K562 (cell line): ENCODE measurements around the gene SERPINF2. TPM values are rescaled to one million over a fixed set of nuclear protein-coding genes. Genes with fewer than 3 reads are reported as not detected.

Source experiments
- CBFB ChIP-seq: sonication (generic); formaldehyde crosslinking; IDR thresholded peaks from 2 replicates; pipeline ENCODE4 v1.4.0; 2020; ENCODE audit warnings: mild to moderate bottlenecking, missing genetic modification reagents
- FOS ChIP-seq: IDR thresholded peaks from 3 replicates; pipeline ENCODE4 v1.6.1; 2011; ENCODE audit not compliant: insufficient read length; ENCODE audit errors: extremely low read depth
- FOXK2 ChIP-seq, 2 experiments: fragments of 450-650 bp; IDR thresholded peaks in 1 of 2; conservative IDR thresholded peaks in 1 of 2; 2 replicates each; pipeline ENCODE4 v1.6.1; 2016; ENCODE audit warnings: low read depth in 2 of 2, mild to moderate bottlenecking in 1 of 2
- NR2C1 ChIP-seq, 2 experiments: fragments of 450-650 bp; IDR thresholded peaks; 2 replicates each; pipeline ENCODE4 v1.6.1; 2017; ENCODE audit warnings: mild to moderate bottlenecking in 2 of 2, antibody characterized with exemption in 1 of 2, inconsistent platforms in 1 of 2, missing compliant biosample characterization in 1 of 2, missing genetic modification characterization in 1 of 2
- SMAD3 ChIP-seq: fragments of 450-650 bp; formaldehyde crosslinking; conservative IDR thresholded peaks from 2 replicates; pipeline ENCODE4 v1.4.0; 2020; ENCODE audit warnings: mild to moderate bottlenecking
- polyA plus RNA-seq, 8 experiments: library from polyadenylated mRNA; depleted of rRNA in 4 of 8; stranded (reverse) in 5 of 8; unstranded in 3 of 8; fragments of >200 nt; fragmentation: Nextera tagmentation in 2 of 8; fragmentation: Illumina TruSeq in 1 of 8; extraction: Ambion mirVana in 2 of 8; extraction: Trizol in 1 of 8; gene quantifications; 2 replicates each; pipeline versions ENCODE4 v1.2.1 to v1.2.3, GENCODE V29; 2011 to 2014; ENCODE audit warnings: inconsistent platforms in 1 of 8, missing spikeins in 1 of 8
- total RNA-seq, 7 experiments: library from RNA; depleted of rRNA in 6 of 7; stranded (reverse); fragments of >200 nt in 6 of 7; fragmentation: Illumina TruSeq in 2 of 7; extraction: Trizol in 2 of 7; gene quantifications; 2 replicates each; pipeline versions ENCODE4 v1.2.1 to v1.2.3, GENCODE V29; 2011 to 2021; ENCODE audit warnings: low replicate concordance in 1 of 7
- TF ChIP-seq, protein P1 (sequence below): IDR thresholded peaks from 2 replicates; pipeline ENCODE4 v1.6.1; 2014; ENCODE audit warnings: antibody characterized with exemption
- TF ChIP-seq, protein P2 (sequence below): fragments of 200-800 bp; sonication (Bioruptor generic); IDR thresholded peaks from 2 replicates; pipeline ENCODE4 v1.6.1; 2017; ENCODE audit warnings: missing genetic modification characterization, missing compliant biosample characterization
- TF ChIP-seq, protein P3 (sequence below): fragments of 200-800 bp; sonication (Bioruptor generic); IDR thresholded peaks from 2 replicates; pipeline ENCODE4 v1.6.1; 2017; ENCODE audit warnings: missing genetic modification characterization, missing compliant biosample characterization
- TF ChIP-seq, protein P4 (sequence below): fragments of 250-450 bp; sonication (Bioruptor Pico); IDR thresholded peaks from 2 replicates; pipeline ENCODE4 v1.4.0; 2020
- TF ChIP-seq, protein P5 (sequence below): fragments of 250-450 bp; sonication (Bioruptor Pico); IDR thresholded peaks from 2 replicates; pipeline ENCODE4 v1.5.0; 2020; ENCODE audit warnings: mild to moderate bottlenecking, borderline replicate concordance
- TF ChIP-seq, protein P6 (sequence below): fragments of 450-650 bp; IDR thresholded peaks from 2 replicates; pipeline ENCODE4 v1.6.1; 2016; ENCODE audit warnings: borderline replicate concordance

SERPINF2 gene
- total and polyA plus RNA-seq, 9 of the 15 experiments (the other 6 are each of a cell fraction or from before 2014, with no cell fraction given) = 0.22 TPM; not detected in 8

DNA sequence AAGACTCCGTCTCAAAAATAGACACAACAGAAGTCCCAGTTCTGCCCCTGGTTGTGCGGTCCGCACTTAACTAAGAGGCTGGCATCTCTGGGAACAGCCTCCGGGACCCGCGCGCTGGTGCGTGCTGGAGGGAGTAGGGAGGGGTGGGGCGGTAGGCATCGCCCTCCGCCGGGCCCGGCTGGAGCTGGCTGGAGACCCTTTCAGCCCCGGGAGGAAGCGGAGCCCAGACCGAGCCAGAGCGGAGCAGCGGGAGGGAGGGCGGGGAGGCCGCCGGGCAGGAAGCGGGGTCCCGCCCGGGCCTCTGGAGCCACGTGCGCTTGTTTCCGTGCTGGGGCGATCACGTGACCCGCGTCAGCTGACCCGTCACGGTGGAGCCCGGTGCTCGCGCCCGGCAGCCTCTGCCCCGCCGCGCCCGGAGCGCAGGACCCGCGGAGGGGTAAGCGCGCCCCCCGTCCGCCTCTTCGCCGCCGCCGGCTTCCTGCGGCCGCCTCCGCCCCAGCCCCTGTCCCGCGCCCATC lies 18.3 kb upstream of the SERPINF2 start, which contains the start of gene WDR81 (continued):
- TF ChIP-seq, protein P1, sequence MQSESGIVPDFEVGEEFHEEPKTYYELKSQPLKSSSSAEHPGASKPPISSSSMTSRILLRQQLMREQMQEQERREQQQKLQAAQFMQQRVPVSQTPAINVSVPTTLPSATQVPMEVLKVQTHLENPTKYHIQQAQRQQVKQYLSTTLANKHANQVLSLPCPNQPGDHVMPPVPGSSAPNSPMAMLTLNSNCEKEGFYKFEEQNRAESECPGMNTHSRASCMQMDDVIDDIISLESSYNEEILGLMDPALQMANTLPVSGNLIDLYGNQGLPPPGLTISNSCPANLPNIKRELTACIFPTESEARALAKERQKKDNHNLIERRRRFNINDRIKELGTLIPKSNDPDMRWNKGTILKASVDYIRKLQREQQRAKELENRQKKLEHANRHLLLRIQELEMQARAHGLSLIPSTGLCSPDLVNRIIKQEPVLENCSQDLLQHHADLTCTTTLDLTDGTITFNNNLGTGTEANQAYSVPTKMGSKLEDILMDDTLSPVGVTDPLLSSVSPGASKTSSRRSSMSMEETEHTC = peak; percentile 73; the same call in 1 of the 2 replicates
- no peak for TF ChIP-seq NR2C1 (IDR thresholded peaks at IDR 0.05)
- no peak for TF ChIP-seq NR2C1 (tag; IDR thresholded peaks at IDR 0.05)
- peak; percentile 68 for TF ChIP-seq FOS
- peak; percentile 94 for TF ChIP-seq FOXK2 (conservative IDR thresholded peaks at IDR 0.05 in 1 of 2, IDR thresholded peaks at IDR 0.05 in 1 of 2; ENCODE audit: low read depth in 2 of 2)
- TF ChIP-seq, protein P2, sequence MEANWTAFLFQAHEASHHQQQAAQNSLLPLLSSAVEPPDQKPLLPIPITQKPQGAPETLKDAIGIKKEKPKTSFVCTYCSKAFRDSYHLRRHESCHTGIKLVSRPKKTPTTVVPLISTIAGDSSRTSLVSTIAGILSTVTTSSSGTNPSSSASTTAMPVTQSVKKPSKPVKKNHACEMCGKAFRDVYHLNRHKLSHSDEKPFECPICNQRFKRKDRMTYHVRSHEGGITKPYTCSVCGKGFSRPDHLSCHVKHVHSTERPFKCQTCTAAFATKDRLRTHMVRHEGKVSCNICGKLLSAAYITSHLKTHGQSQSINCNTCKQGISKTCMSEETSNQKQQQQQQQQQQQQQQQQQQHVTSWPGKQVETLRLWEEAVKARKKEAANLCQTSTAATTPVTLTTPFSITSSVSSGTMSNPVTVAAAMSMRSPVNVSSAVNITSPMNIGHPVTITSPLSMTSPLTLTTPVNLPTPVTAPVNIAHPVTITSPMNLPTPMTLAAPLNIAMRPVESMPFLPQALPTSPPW (CRISPR knock-in tag) = peak; percentile 70
- TF ChIP-seq, protein P3, sequence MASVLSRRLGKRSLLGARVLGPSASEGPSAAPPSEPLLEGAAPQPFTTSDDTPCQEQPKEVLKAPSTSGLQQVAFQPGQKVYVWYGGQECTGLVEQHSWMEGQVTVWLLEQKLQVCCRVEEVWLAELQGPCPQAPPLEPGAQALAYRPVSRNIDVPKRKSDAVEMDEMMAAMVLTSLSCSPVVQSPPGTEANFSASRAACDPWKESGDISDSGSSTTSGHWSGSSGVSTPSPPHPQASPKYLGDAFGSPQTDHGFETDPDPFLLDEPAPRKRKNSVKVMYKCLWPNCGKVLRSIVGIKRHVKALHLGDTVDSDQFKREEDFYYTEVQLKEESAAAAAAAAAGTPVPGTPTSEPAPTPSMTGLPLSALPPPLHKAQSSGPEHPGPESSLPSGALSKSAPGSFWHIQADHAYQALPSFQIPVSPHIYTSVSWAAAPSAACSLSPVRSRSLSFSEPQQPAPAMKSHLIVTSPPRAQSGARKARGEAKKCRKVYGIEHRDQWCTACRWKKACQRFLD (CRISPR knock-in tag) = peak; percentile 68; the same call in 1 of the 2 replicates
- TF ChIP-seq SMAD3 (CRISPR knock-in tag) = 0 out of 2 replicates have a peak, but pooled peaks have one; percentile 37
- 0 out of 2 replicates have a peak, but pooled peaks have one; percentile 4 for TF ChIP-seq CBFB (CRISPR knock-in tag)
- TF ChIP-seq, protein P4, sequence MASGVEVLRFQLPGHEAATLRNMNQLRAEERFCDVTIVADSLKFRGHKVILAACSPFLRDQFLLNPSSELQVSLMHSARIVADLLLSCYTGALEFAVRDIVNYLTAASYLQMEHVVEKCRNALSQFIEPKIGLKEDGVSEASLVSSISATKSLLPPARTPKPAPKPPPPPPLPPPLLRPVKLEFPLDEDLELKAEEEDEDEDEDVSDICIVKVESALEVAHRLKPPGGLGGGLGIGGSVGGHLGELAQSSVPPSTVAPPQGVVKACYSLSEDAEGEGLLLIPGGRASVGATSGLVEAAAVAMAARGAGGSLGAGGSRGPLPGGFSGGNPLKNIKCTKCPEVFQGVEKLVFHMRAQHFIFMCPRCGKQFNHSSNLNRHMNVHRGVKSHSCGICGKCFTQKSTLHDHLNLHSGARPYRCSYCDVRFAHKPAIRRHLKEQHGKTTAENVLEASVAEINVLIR = no peak
- TF ChIP-seq, protein P5, sequence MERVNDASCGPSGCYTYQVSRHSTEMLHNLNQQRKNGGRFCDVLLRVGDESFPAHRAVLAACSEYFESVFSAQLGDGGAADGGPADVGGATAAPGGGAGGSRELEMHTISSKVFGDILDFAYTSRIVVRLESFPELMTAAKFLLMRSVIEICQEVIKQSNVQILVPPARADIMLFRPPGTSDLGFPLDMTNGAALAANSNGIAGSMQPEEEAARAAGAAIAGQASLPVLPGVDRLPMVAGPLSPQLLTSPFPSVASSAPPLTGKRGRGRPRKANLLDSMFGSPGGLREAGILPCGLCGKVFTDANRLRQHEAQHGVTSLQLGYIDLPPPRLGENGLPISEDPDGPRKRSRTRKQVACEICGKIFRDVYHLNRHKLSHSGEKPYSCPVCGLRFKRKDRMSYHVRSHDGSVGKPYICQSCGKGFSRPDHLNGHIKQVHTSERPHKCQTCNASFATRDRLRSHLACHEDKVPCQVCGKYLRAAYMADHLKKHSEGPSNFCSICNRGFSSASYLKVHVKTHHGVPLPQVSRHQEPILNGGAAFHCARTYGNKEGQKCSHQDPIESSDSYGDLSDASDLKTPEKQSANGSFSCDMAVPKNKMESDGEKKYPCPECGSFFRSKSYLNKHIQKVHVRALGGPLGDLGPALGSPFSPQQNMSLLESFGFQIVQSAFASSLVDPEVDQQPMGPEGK (CRISPR knock-in tag) = no peak
- TF ChIP-seq, protein P6, sequence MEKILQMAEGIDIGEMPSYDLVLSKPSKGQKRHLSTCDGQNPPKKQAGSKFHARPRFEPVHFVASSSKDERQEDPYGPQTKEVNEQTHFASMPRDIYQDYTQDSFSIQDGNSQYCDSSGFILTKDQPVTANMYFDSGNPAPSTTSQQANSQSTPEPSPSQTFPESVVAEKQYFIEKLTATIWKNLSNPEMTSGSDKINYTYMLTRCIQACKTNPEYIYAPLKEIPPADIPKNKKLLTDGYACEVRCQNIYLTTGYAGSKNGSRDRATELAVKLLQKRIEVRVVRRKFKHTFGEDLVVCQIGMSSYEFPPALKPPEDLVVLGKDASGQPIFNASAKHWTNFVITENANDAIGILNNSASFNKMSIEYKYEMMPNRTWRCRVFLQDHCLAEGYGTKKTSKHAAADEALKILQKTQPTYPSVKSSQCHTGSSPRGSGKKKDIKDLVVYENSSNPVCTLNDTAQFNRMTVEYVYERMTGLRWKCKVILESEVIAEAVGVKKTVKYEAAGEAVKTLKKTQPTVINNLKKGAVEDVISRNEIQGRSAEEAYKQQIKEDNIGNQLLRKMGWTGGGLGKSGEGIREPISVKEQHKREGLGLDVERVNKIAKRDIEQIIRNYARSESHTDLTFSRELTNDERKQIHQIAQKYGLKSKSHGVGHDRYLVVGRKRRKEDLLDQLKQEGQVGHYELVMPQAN = peak; percentile 20; the same call in 1 of the 2 replicates
